Measurements from ENCODE around the gene KCNJ4.
A peak's percentile ranks its signal among the peaks of the same experiment; 100 is the strongest.

Gene KCNJ4

DNA sequence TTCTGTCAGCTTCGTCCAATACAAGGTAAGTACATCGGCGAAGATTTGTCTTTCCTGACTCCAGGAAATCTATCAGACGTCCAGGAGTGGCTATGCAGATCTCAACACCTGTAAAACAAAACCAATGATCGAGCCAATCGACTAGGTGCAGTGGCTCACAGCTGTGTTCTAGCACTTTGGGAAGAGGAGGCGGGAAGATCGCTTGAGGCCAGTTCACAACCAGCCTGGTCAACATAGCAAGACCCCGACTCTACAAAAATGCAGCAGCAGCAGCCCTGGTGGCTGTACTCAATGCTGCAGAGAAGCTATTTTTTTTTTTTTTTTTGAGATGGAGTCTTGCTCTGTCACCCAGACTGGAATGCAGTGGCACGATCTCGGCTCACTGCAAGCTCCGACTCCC, 39.9 kb upstream of the KCNJ4 start:
- no peak overlapping the region for H2BK12ac ChIP-seq (ENCODE audit: low read length in 2 of 2)
- H3K9me3 ChIP-seq (ENCODE audit: control insufficient read depth, low read length): no peaks in the 10 kb centered on the region
- H3K27ac ChIP-seq (ENCODE audit: low read length, poor library complexity, severe bottlenecking): no peak overlapping the region
- H3K9ac ChIP-seq (ENCODE audit: low read length): peak overlapping the region; percentile 52
- H2BK120ac ChIP-seq (ENCODE audit: low read depth, low read length): no peak overlapping the region
- H3K23ac ChIP-seq (ENCODE audit: low read length in 2 of 2): no peak overlapping the region
- H3K4ac ChIP-seq (ENCODE audit: low read depth in 1 of 2, low read length in 2 of 2): no peak overlapping the region
- no peak overlapping the region for H3K4me3 ChIP-seq (ENCODE audit: insufficient read depth in 1 of 2, low read depth in 1 of 2, low read length in 2 of 2)
- H4K91ac ChIP-seq (ENCODE audit: low read length): no peak overlapping the region
- peaks cover 8% of the 10 kb centered on the region for H3K79me1 ChIP-seq (replicated peaks; ENCODE audit: low read length, poor library complexity, severe bottlenecking)
- WGBS: 95% methylated on average over 12 of the region's 12 CpGs
- H3K4me1 ChIP-seq (ENCODE audit: control insufficient read depth, insufficient read depth, low read depth, low read length): peaks cover 3% of the 10 kb centered on the region
- no peak overlapping the region for H3K4me2 ChIP-seq (ENCODE audit: low read length, poor library complexity, severe bottlenecking)
- H3K36me3 ChIP-seq (ENCODE audit: control insufficient read depth in 1 of 2, insufficient read depth in 2 of 2, low read depth in 1 of 2, low read length in 2 of 2): peaks cover 49 to 99% of the 10 kb centered on the region in 2 experiments
- no peak overlapping the region for H2AFZ ChIP-seq (ENCODE audit: low read depth, low read length)
- H3K18ac ChIP-seq (ENCODE audit: low read depth in 1 of 2, low read length in 2 of 2): no peak overlapping the region
- DNase-seq: no peak
- H4K8ac ChIP-seq (ENCODE audit: low read length): no peak overlapping the region
- H2BK15ac ChIP-seq (ENCODE audit: low read depth, poor library complexity, severe bottlenecking): no peak overlapping the region
- H2BK5ac ChIP-seq (ENCODE audit: low read depth, low read length, poor library complexity, severe bottlenecking): no peak overlapping the region
- no peaks in the 10 kb centered on the region for H3K27me3 ChIP-seq (ENCODE audit: control insufficient read depth in 1 of 2, insufficient read depth in 1 of 2, low read length in 2 of 2)
- H2AK5ac ChIP-seq (ENCODE audit: low read length, severe bottlenecking): no peak overlapping the region
- H3K14ac ChIP-seq (ENCODE audit: low read length in 2 of 2): no peak overlapping the region

DNA sequence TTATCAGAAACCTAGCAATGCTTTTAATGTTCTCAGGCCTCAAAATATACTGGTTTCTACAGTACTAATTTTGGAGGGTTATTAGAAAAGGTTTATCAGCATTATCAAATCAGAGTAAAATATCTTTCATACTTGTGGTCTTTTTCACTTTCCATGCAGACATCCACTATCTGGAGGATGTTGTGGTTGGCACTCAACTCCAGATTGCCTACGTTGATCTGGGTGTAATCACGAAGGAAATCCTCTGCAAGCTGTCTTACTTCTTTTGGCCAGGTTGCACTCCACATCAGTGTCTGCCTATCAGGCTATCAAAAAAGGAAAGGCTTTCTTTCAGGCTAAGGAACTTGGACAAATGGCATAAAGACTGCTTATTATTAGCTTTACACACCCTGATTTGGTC, 39.5 kb upstream of the KCNJ4 start:
- Histone ChIP-seq H3K9me3 (ENCODE audit: control insufficient read depth, low read length) (no peaks in the 10 kb centered on the region), H2BK5ac (ENCODE audit: low read depth, low read length, poor library complexity, severe bottlenecking) (no peak overlapping the region), H3K79me1 (replicated peaks; ENCODE audit: low read length, poor library complexity, severe bottlenecking) (peaks cover 10% of the 10 kb centered on the region), H3K27ac (ENCODE audit: low read length, poor library complexity, severe bottlenecking) (no peak overlapping the region), H3K14ac (ENCODE audit: low read length in 2 of 2) (no peak overlapping the region), H3K4me1 (ENCODE audit: control insufficient read depth, insufficient read depth, low read depth, low read length) (peaks cover 3% of the 10 kb centered on the region), H2BK120ac (ENCODE audit: low read depth, low read length) (no peak overlapping the region), H3K27me3 (ENCODE audit: control insufficient read depth in 1 of 2, insufficient read depth in 1 of 2, low read length in 2 of 2) (no peaks in the 10 kb centered on the region), H3K23ac (ENCODE audit: low read length in 2 of 2) (no peak overlapping the region), H3K36me3 (ENCODE audit: control insufficient read depth in 1 of 2, insufficient read depth in 2 of 2, low read depth in 1 of 2, low read length in 2 of 2) (peaks cover 50 to 99% of the 10 kb centered on the region in 2 experiments), H3K4me2 (ENCODE audit: low read length, poor library complexity, severe bottlenecking) (no peak overlapping the region), H3K18ac (ENCODE audit: low read depth in 1 of 2, low read length in 2 of 2) (no peak overlapping the region), H4K8ac (ENCODE audit: low read length) (no peak overlapping the region), H3K9ac (ENCODE audit: low read length) (peak overlapping the region; percentile 52), H3K4me3 (ENCODE audit: insufficient read depth in 1 of 2, low read depth in 1 of 2, low read length in 2 of 2) (no peak overlapping the region), H2AFZ (ENCODE audit: low read depth, low read length) (no peak overlapping the region), H2BK12ac (ENCODE audit: low read length in 2 of 2) (no peak overlapping the region), H4K91ac (ENCODE audit: low read length) (no peak overlapping the region), H2BK15ac (ENCODE audit: low read depth, poor library complexity, severe bottlenecking) (no peak overlapping the region), H3K4ac (ENCODE audit: low read depth in 1 of 2, low read length in 2 of 2) (no peak overlapping the region), H2AK5ac (ENCODE audit: low read length, severe bottlenecking) (no peak overlapping the region)
- WGBS: 90% methylated on average over 2 of the region's 2 CpGs
- DNase-seq: no peak

DNA sequence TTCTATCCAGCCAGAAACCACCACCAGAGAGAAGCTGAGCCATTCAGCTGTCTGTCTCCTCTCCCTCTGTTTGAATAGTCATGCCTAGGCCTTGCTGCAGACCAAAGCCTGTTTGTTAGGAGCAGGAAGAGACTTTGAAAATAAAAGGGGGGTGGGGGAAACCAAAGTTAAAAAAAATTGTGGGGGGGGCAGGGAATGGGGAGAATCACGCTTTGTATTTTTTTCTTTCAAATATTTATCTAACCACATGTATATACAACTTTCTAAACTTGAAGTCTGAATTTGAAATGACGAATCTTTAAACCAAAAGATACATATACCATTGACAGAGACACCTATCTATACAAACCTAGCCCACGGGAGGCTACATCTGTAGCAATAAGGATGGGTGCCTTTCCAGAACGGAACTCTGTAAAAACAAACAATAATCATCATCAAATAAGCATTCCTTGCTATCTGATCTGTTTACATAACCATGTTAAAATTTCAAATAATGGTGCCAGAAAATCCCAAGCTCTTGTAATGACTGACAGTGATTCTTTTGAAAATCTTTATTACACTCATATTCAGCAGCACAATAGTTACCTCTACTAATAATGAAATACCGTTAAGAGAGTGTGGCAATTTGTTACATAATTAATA, 36.8 kb upstream of the KCNJ4 start:
- peaks cover 51 to 99% of the 10 kb centered on the region in 2 experiments for H3K36me3 ChIP-seq (ENCODE audit: control insufficient read depth in 1 of 2, insufficient read depth in 2 of 2, low read depth in 1 of 2, low read length in 2 of 2)
- no peak overlapping the region for H3K14ac ChIP-seq (ENCODE audit: low read length in 2 of 2)
- peak overlapping the region; percentile 15 for H3K27ac ChIP-seq (ENCODE audit: low read length, poor library complexity, severe bottlenecking)
- H2BK15ac ChIP-seq (ENCODE audit: low read depth, poor library complexity, severe bottlenecking): no peak overlapping the region
- H3K9me3 ChIP-seq (ENCODE audit: control insufficient read depth, low read length): no peaks in the 10 kb centered on the region
- H3K27me3 ChIP-seq (ENCODE audit: control insufficient read depth in 1 of 2, insufficient read depth in 1 of 2, low read length in 2 of 2): no peaks in the 10 kb centered on the region
- no peak overlapping the region for H3K4ac ChIP-seq (ENCODE audit: low read depth in 1 of 2, low read length in 2 of 2)
- no peak overlapping the region for H3K4me2 ChIP-seq (ENCODE audit: low read length, poor library complexity, severe bottlenecking)
- H3K18ac ChIP-seq (ENCODE audit: low read depth in 1 of 2, low read length in 2 of 2): no peak overlapping the region
- no peak overlapping the region for H2BK120ac ChIP-seq (ENCODE audit: low read depth, low read length)
- peaks cover 3% of the 10 kb centered on the region for H3K4me1 ChIP-seq (ENCODE audit: control insufficient read depth, insufficient read depth, low read depth, low read length)
- H2BK5ac ChIP-seq (ENCODE audit: low read depth, low read length, poor library complexity, severe bottlenecking): no peak overlapping the region
- H4K8ac ChIP-seq (ENCODE audit: low read length): no peak overlapping the region
- peak overlapping the region; percentile 9 for H3K9ac ChIP-seq (ENCODE audit: low read length)
- DNase-seq: peak; percentile 34
- no peak overlapping the region for H3K23ac ChIP-seq (ENCODE audit: low read length in 2 of 2)
- H4K91ac ChIP-seq (ENCODE audit: low read length): no peak overlapping the region
- 66% methylated on average over 3 of the region's 5 CpGs for WGBS
- H2AK5ac ChIP-seq (ENCODE audit: low read length, severe bottlenecking): no peak overlapping the region
- peaks cover 13% of the 10 kb centered on the region for H3K79me1 ChIP-seq (replicated peaks; ENCODE audit: low read length, poor library complexity, severe bottlenecking)
- no peak overlapping the region for H3K4me3 ChIP-seq (ENCODE audit: insufficient read depth in 1 of 2, low read depth in 1 of 2, low read length in 2 of 2)
- H2AFZ ChIP-seq (ENCODE audit: low read depth, low read length): no peak overlapping the region
- H2BK12ac ChIP-seq (ENCODE audit: low read length in 2 of 2): no peak overlapping the region

- Histone ChIP-seq H4K91ac (ENCODE audit: low read length) (no peak overlapping the region), H3K14ac (ENCODE audit: low read length in 2 of 2) (no peak overlapping the region), H3K4me1 (ENCODE audit: control insufficient read depth, insufficient read depth, low read depth, low read length) (peaks cover 4% of the 10 kb centered on the region), H3K4me2 (ENCODE audit: low read length, poor library complexity, severe bottlenecking) (no peak overlapping the region), H3K79me1 (replicated peaks; ENCODE audit: low read length, poor library complexity, severe bottlenecking) (peaks cover 14% of the 10 kb centered on the region), H2BK5ac (ENCODE audit: low read depth, low read length, poor library complexity, severe bottlenecking) (no peak overlapping the region), H3K27ac (ENCODE audit: low read length, poor library complexity, severe bottlenecking) (peak overlapping the region; percentile 38), H2BK12ac (ENCODE audit: low read length in 2 of 2) (no peak overlapping the region), H2BK120ac (ENCODE audit: low read depth, low read length) (no peak overlapping the region), H3K18ac (ENCODE audit: low read depth in 1 of 2, low read length in 2 of 2) (no peak overlapping the region), H3K4ac (ENCODE audit: low read depth in 1 of 2, low read length in 2 of 2) (no peak overlapping the region), H3K27me3 (ENCODE audit: control insufficient read depth in 1 of 2, insufficient read depth in 1 of 2, low read length in 2 of 2) (no peaks in the 10 kb centered on the region), H2BK15ac (ENCODE audit: low read depth, poor library complexity, severe bottlenecking) (no peak overlapping the region), H2AFZ (ENCODE audit: low read depth, low read length) (no peak overlapping the region), H3K36me3 (ENCODE audit: control insufficient read depth in 1 of 2, insufficient read depth in 2 of 2, low read depth in 1 of 2, low read length in 2 of 2) (peaks cover 51 to 99% of the 10 kb centered on the region in 2 experiments), H3K23ac (ENCODE audit: low read length in 2 of 2) (no peak overlapping the region), H2AK5ac (ENCODE audit: low read length, severe bottlenecking) (no peak overlapping the region), H3K9me3 (ENCODE audit: control insufficient read depth, low read length) (no peaks in the 10 kb centered on the region), H4K8ac (ENCODE audit: low read length) (no peak overlapping the region), H3K9ac (ENCODE audit: low read length) (peak overlapping the region; percentile 60), H3K4me3 (ENCODE audit: insufficient read depth in 1 of 2, low read depth in 1 of 2, low read length in 2 of 2) (no peak overlapping the region)
- DNase-seq: peak; percentile 88
- no CpG with 5 or more reads among the region's 1 CpG for WGBS
These were observed 35.9 kb upstream of the KCNJ4 start for GRCh38 chr22:38490915-38491314.
